H1 (cell line): ENCODE results near the gene DMBX1. TPM values are rescaled to one million over a fixed set of nuclear protein-coding genes. Genes with fewer than 3 reads are reported as not detected.

Experiments
- CTCF ChIA-PET: fragments of 300-600 bp; sonication (Branson Sonifier 250); formaldehyde crosslinking; loops from one replicate; lab custom pipeline; 2021; ENCODE audit not compliant: partially characterized antibody; lab: Charles Lee
- POLR2A ChIA-PET: fragments of 300-600 bp; sonication (Branson Sonifier 250); formaldehyde crosslinking; loops from one replicate; lab custom pipeline; 2021; ENCODE audit warnings: inconsistent platforms; ENCODE audit not compliant: partially characterized antibody; lab: Charles Lee
- DNase-seq, 2 experiments: peaks; one replicate each; pipeline versions ENCODE4 v3.0.0 to v3.0.0-alpha.2; 2010 to 2022; ENCODE audit warnings: low spot score in 2 of 2, low read depth in 1 of 2, mixed read lengths in 1 of 2
- FAIRE-seq: peaks from 2 replicates; lab custom pipeline; 2011; peaks lifted over from hg19 to GRCh38; lab: Jason Lieb, UNC
- H2AFZ ChIP-seq: 2 replicates; pipeline ENCODE4 v1.8.1; 2012; ENCODE audit warnings: low read length, inconsistent platforms
- H2AK5ac ChIP-seq: 2 replicates; pipeline ENCODE4 v1.6.1; 2013; ENCODE audit warnings: low read depth, low read length
- H2BK120ac ChIP-seq: replicated peaks from 2 replicates; pipeline ENCODE3; 2013; ENCODE audit warnings: low read depth, low read length, inconsistent platforms
- H2BK12ac ChIP-seq: 2 replicates; pipeline ENCODE4 v1.6.1; 2013; ENCODE audit warnings: low read depth, low read length
- H2BK15ac ChIP-seq: 2 replicates; pipeline ENCODE4 v1.6.1; 2013; ENCODE audit warnings: low read length
- H2BK20ac ChIP-seq: 2 replicates; pipeline ENCODE4 v1.6.1; 2013; ENCODE audit warnings: low read length
- H2BK5ac ChIP-seq: 2 replicates; pipeline ENCODE4 v1.6.1; 2013; ENCODE audit warnings: low read depth, low read length
- H3K14ac ChIP-seq: 2 replicates; pipeline ENCODE4 v1.6.1; 2013; ENCODE audit warnings: inconsistent platforms; ENCODE audit not compliant: insufficient read length
- H3K18ac ChIP-seq: 2 replicates; pipeline ENCODE4 v1.6.1; 2013; ENCODE audit warnings: low read length; ENCODE audit errors: extremely low read depth
- H3K23ac ChIP-seq: 2 replicates; pipeline ENCODE4 v1.6.1; 2013; ENCODE audit warnings: inconsistent platforms; ENCODE audit not compliant: insufficient read length
- H3K23me2 ChIP-seq: 2 replicates; pipeline ENCODE4 v1.6.1; 2013; ENCODE audit warnings: low read depth, low read length
- H3K27ac ChIP-seq: 2 replicates; pipeline ENCODE4 v1.6.1; 2011; ENCODE audit warnings: low read depth, low read length, inconsistent platforms
- H3K27me3 ChIP-seq, 4 experiments: replicated peaks in 1 of 4; 1 replicate in 1 of 4; 2 replicates in 3 of 4; pipeline versions ENCODE4 v1.6.1 to v1.8.1; 2011 to 2013; ENCODE audit warnings: low read length in 3 of 4, mild to moderate bottlenecking in 3 of 4, inconsistent platforms in 2 of 4, mixed read lengths in 2 of 4, moderate library complexity in 1 of 4; ENCODE audit not compliant: control insufficient read depth in 3 of 4, insufficient read depth in 3 of 4; ENCODE audit errors: extremely low read depth in 1 of 4
- H3K36me3 ChIP-seq, 4 experiments: 2 replicates each; pipeline versions ENCODE4 v1.6.1 to v1.8.1; 2011 to 2013; ENCODE audit warnings: mild to moderate bottlenecking in 4 of 4, low read length in 3 of 4, moderate library complexity in 2 of 4, control low read depth in 1 of 4, inconsistent platforms in 1 of 4; ENCODE audit not compliant: insufficient read depth in 4 of 4, control insufficient read depth in 2 of 4
- H3K4ac ChIP-seq: replicated peaks from 2 replicates; pipeline ENCODE3; 2013; ENCODE audit warnings: low read length, low read depth, mixed read lengths, inconsistent platforms; ENCODE audit not compliant: insufficient read length
- H3K4me1 ChIP-seq, 4 experiments: replicated peaks in 1 of 4; 1 replicate in 1 of 4; 2 replicates in 3 of 4; pipeline versions ENCODE4 v1.6.1 to v1.8.1; 2011 to 2013; ENCODE audit warnings: low read length in 3 of 4, inconsistent platforms in 2 of 4, mixed read lengths in 1 of 4; ENCODE audit not compliant: insufficient read depth in 4 of 4, control insufficient read depth in 3 of 4
- H3K4me2 ChIP-seq, 2 experiments: 2 replicates each; pipeline versions ENCODE4 v1.6.1 to v1.8.1; 2011 to 2013; ENCODE audit warnings: low read depth in 2 of 2, low read length in 2 of 2, control low read depth in 1 of 2, inconsistent platforms in 1 of 2, mild to moderate bottlenecking in 1 of 2; ENCODE audit not compliant: insufficient read depth in 1 of 2
- H3K4me3 ChIP-seq, 4 experiments: fragments of 200-600, 300-600 bp in 1 of 4; sonication (generic), shearing (Covaris generic), sonication (Bioruptor Twin) in 1 of 4; 2 replicates each; pipeline versions ENCODE4 v1.5.1 to v1.8.1; 2011 to 2016; ENCODE audit warnings: low read length in 4 of 4, low read depth in 3 of 4, control low read depth in 2 of 4, inconsistent platforms in 2 of 4, mild to moderate bottlenecking in 2 of 4, mixed read lengths in 1 of 4, moderate library complexity in 1 of 4; ENCODE audit not compliant: insufficient read depth in 2 of 4; ENCODE audit errors: extremely low read depth in 1 of 4
- H3K56ac ChIP-seq: replicated peaks from 2 replicates; pipeline ENCODE3; 2013; ENCODE audit warnings: low read depth, mild to moderate bottlenecking, mixed read lengths, low read length, inconsistent platforms; ENCODE audit not compliant: insufficient read length
- H3K79me1 ChIP-seq: 2 replicates; pipeline ENCODE4 v1.6.1; 2013; ENCODE audit warnings: low read depth, low read length, control low read depth
- H3K79me2 ChIP-seq, 2 experiments: 2 replicates each; pipeline versions ENCODE4 v1.6.1 to v1.8.1; 2012 to 2013; ENCODE audit warnings: low read length in 2 of 2, mild to moderate bottlenecking in 2 of 2, inconsistent platforms in 1 of 2; ENCODE audit not compliant: insufficient read depth in 2 of 2, control insufficient read depth in 1 of 2
- H3K9ac ChIP-seq, 4 experiments: replicated peaks in 1 of 4; 1 replicate in 1 of 4; 2 replicates in 3 of 4; pipeline versions ENCODE4 v1.6.1 to v1.8.1; 2011 to 2013; ENCODE audit warnings: low read depth in 3 of 4, low read length in 3 of 4, control low read depth in 2 of 4, mild to moderate bottlenecking in 2 of 4, moderate library complexity in 2 of 4, inconsistent platforms in 1 of 4; ENCODE audit errors: extremely low read depth in 1 of 4
- H3K9me3 ChIP-seq, 2 experiments: 2 replicates each; pipeline versions ENCODE4 v1.6.1 to v1.8.1; 2012 to 2013; ENCODE audit warnings: mild to moderate bottlenecking in 2 of 2, moderate library complexity in 2 of 2, control low read depth in 1 of 2, inconsistent platforms in 1 of 2, low read depth in 1 of 2, low read length in 1 of 2, mixed read lengths in 1 of 2; ENCODE audit not compliant: insufficient read depth in 2 of 2
- H4K20me1 ChIP-seq, 2 experiments: replicated peaks in 1 of 2; 2 replicates each; pipeline versions ENCODE3 to v1.8.1; 2011 to 2013; ENCODE audit warnings: inconsistent platforms in 2 of 2, low read length in 2 of 2, mild to moderate bottlenecking in 1 of 2; ENCODE audit not compliant: insufficient read depth in 2 of 2, control insufficient read depth in 1 of 2
- H4K5ac ChIP-seq: 2 replicates; pipeline ENCODE4 v1.6.1; 2013; ENCODE audit warnings: low read length, low read depth, mixed read lengths, inconsistent platforms; ENCODE audit not compliant: insufficient read length
- H4K8ac ChIP-seq: 2 replicates; pipeline ENCODE4 v1.8.0; 2013; ENCODE audit warnings: mild to moderate bottlenecking, moderate library complexity, low read length, inconsistent platforms; ENCODE audit not compliant: insufficient read depth; ENCODE audit errors: extremely low read depth
- H4K91ac ChIP-seq: replicated peaks from 2 replicates; pipeline ENCODE3; 2013; ENCODE audit warnings: low read length, mixed read lengths, inconsistent platforms; ENCODE audit not compliant: insufficient read length
- CTCF ChIP-seq, 3 experiments: IDR thresholded peaks; 1 replicate in 2 of 3; 2 replicates in 1 of 3; pipeline versions ENCODE4 v1.5.1 to v1.6.1; 2011; ENCODE audit warnings: low read length in 3 of 3, mild to moderate bottlenecking in 3 of 3, inconsistent platforms in 2 of 3, low read depth in 1 of 3, moderate library complexity in 1 of 3; ENCODE audit not compliant: insufficient read depth in 1 of 3; ENCODE audit errors: control extremely low read depth in 1 of 3
- KDM4A ChIP-seq: IDR thresholded peaks from one replicate; pipeline ENCODE4 v1.7.1; 2012; ENCODE audit warnings: low read depth, mild to moderate bottlenecking, moderate library complexity, low read length, inconsistent platforms; ENCODE audit not compliant: severe bottlenecking
- MAFK ChIP-seq: IDR thresholded peaks from 2 replicates; pipeline ENCODE4 v1.6.1; 2012; ENCODE audit warnings: low read depth, mild to moderate bottlenecking, improper control_type of control experiment, low read length
- PHF8 ChIP-seq: fragments of 200-600 bp; sonication (generic); conservative IDR thresholded peaks from 2 replicates; pipeline ENCODE4 v1.7.1; 2012; ENCODE audit warnings: low read depth, mild to moderate bottlenecking, inconsistent platforms, low read length, moderate library complexity
- RBBP5 ChIP-seq: IDR thresholded peaks from 2 replicates; pipeline ENCODE4 v1.7.1; 2012; ENCODE audit warnings: low read depth, mild to moderate bottlenecking, inconsistent platforms, low read length, moderate library complexity, borderline replicate concordance
- TBP ChIP-seq: IDR thresholded peaks from 2 replicates; pipeline ENCODE4 v1.6.1; 2011; ENCODE audit warnings: low read depth, low read length, improper control_type of control experiment
- TEAD4 ChIP-seq: IDR thresholded peaks from 2 replicates; pipeline ENCODE4 v1.6.1; 2012; ENCODE audit warnings: low read depth, low read length, inconsistent platforms, mixed read lengths
- WGBS, 2 experiments: shearing (Covaris generic) in 1 of 2; methylation state at CpG; one replicate each; pipeline versions ENCODE4 v1.1.6 to v1.1.7; 2013 to 2015; ENCODE audit warnings: low lambda C conversion rate in 2 of 2, mixed read lengths in 2 of 2, inconsistent platforms in 1 of 2, low coverage in 1 of 2, missing lambda C conversion rate in 1 of 2; ENCODE audit not compliant: insufficient replicate concordance in 2 of 2, insufficient coverage in 1 of 2, insufficient read length in 1 of 2; ENCODE audit errors: extremely low coverage in 1 of 2, missing lambda C conversion rate in 1 of 2; 5-methylcytosine and 5-hydroxymethylcytosine counted together
- polyA plus RNA-seq, 7 experiments: library from polyadenylated mRNA; depleted of rRNA in 3 of 7; stranded (reverse) in 5 of 7; unstranded in 2 of 7; fragments of >200 nt in 5 of 7; fragments of 200-250 nt in 2 of 7; gene quantifications; 1 replicate in 5 of 7; 2 replicates in 1 of 7; 4 replicates in 1 of 7; pipeline versions ENCODE4 v1.2.1 to v1.2.3, GENCODE V29; 2011 to 2013; ENCODE audit warnings: missing spikeins in 2 of 7, mixed read lengths in 2 of 7
- total RNA-seq: library from RNA; stranded (reverse); fragmentation: NEBNext Ultra II Directional; extraction: Animal tissue kit (Norgen Biotek cat#: 25700); gene quantifications from 2 replicates; pipeline ENCODE4 v1.2.1, GENCODE V29; 2021

DMBX1 gene
- total and polyA plus RNA-seq, 2 of the 8 experiments (the other 6 are each of a cell fraction or from before 2014, with no cell fraction given), result 0.23 to 0.30 TPM

- WGBS, 2 experiments, result 7% methylated on average over 25 of the region's 25 CpGs; no CpG with 5 or more reads in 1 of the 2 experiments
- peak overlapping the region; percentile 55; the same call in 1 of the 2 replicates for H2BK12ac ChIP-seq
- H2BK120ac ChIP-seq, result peak overlapping the region; percentile 57
- H2AFZ ChIP-seq, result peak overlapping the region; percentile 97
- peak overlapping the region; percentile 72; the same call in 1 of the 2 replicates for H4K8ac ChIP-seq
- peak overlapping the region; percentile 63 to 75 for H3K4me2 ChIP-seq
- no peak overlapping the region for H3K23ac ChIP-seq
- H4K5ac ChIP-seq, result peak overlapping the region; percentile 75
- H3K79me1 ChIP-seq, result no peaks in the 10 kb centered on the region
- DNase-seq (peak; percentile 83 to 100), FAIRE-seq (peak; percentile 78)
- no peaks in the 10 kb centered on the region for H3K36me3 ChIP-seq
- H3K18ac ChIP-seq, result peak overlapping the region; percentile 88
- peak overlapping the region; percentile 28 for H4K91ac ChIP-seq
- no peak overlapping the region for H2BK20ac ChIP-seq
- ChIA-PET POLR2A (interaction anchor here (0.5 to 1.7 kb wide), 7 partner anchors 9 to 102 kb away, joined by 3 to 13 read pairs (median 3); no protein-coding TSS in a partner anchor), CTCF (interaction anchor here (0.6 to 27.2 kb wide), 43 partner anchors 9 to 737 kb away, joined by 3 to 513 read pairs (median 5); partner anchors contain the start of genes DMBX1, KNCN and MKNK1)
- H3K4me3 ChIP-seq, result peak overlapping the region; percentile 38 to 68 (median 58); a peak in 7 of 8 replicates
- H4K20me1 ChIP-seq, result peaks cover 4 to 9% of the 10 kb centered on the region in 2 experiments
- H2BK5ac ChIP-seq, result peak overlapping the region; percentile 53; the same call in 1 of the 2 replicates
- H3K23me2 ChIP-seq, result peaks cover 2% of the 10 kb centered on the region; the same call in 1 of the 2 replicates
- H3K9me3 ChIP-seq, result no peaks in the 10 kb centered on the region
- H3K56ac ChIP-seq, result no peak overlapping the region
- H2AK5ac ChIP-seq, result no peak overlapping the region
- H3K14ac ChIP-seq, result no peak overlapping the region
- peak overlapping the region; percentile 2; the same call in 1 of the 2 replicates for H2BK15ac ChIP-seq
- H3K9ac ChIP-seq, result peak overlapping the region in 3 of 4 experiments; percentile 22 to 74 (median 38); a peak in 4 of 7 replicates
- H3K4me1 ChIP-seq, result peaks cover 1 to 17% (median 6%) of the 10 kb centered on the region in 4 experiments; a peak in 6 of 7 replicates
- H3K27ac ChIP-seq, result peak overlapping the region; percentile 51; the same call in 1 of the 2 replicates
- no peaks in the 10 kb centered on the region for H3K79me2 ChIP-seq
- peaks cover 7 to 14% (median 13%) of the 10 kb centered on the region in 4 experiments for H3K27me3 ChIP-seq
- H3K4ac ChIP-seq, result no peak overlapping the region
- TF ChIP-seq RBBP5, result 0 out of 2 replicates have a peak, but pooled peaks have one; percentile 68
- peak; percentile 32 for TF ChIP-seq KDM4A
- TF ChIP-seq TBP, result no peak; the same call in 1 of the 2 replicates
- no peak; the same call in 1 of the 2 replicates for TF ChIP-seq PHF8
- TF ChIP-seq MAFK, result no peak
- peak; percentile 81 to 95 (median 89) for TF ChIP-seq CTCF (IDR thresholded peaks at IDR 0.05; ENCODE audit: control extremely low read depth in 1 of 3, insufficient read depth in 1 of 3, low read depth in 1 of 3, low read length in 3 of 3)
- peak; percentile 92 for TF ChIP-seq TEAD4
Measured at GRCh38 chr1:46442317-46443161, 47.1 kb upstream of the DMBX1 start.
